LNCAP (cell line): Measurements from ENCODE around the gene PDE4D.

ENCODE experiments used
- TF ChIP-seq, protein P1 (sequence below): fragments of 450-650 bp; IDR thresholded peaks from 2 replicates; pipeline ENCODE4 v1.5.1; 2017; ENCODE audit warnings: mild to moderate bottlenecking

Gene PDE4D

DNA sequence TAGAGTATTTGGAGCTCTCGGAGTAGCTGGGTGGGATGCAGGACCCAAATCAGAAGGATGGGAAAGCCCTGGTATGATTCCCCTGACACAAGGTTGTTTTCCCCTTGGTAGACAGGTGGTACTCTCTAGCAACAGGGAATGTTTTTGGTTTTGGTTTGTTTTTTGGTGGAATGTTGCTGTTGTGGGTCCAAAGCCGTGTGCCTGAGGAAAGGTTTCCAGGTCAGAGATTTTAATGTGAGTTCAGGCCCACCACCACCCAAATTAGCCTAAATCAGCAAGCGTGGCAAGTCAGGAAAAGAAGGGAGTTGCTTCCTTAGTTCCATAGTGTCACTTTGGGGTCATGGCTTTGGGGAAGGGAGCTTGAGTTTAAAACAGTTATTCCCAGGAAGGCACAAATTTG lies 925.2 kb downstream of the PDE4D start:
- TF ChIP-seq, protein P1, sequence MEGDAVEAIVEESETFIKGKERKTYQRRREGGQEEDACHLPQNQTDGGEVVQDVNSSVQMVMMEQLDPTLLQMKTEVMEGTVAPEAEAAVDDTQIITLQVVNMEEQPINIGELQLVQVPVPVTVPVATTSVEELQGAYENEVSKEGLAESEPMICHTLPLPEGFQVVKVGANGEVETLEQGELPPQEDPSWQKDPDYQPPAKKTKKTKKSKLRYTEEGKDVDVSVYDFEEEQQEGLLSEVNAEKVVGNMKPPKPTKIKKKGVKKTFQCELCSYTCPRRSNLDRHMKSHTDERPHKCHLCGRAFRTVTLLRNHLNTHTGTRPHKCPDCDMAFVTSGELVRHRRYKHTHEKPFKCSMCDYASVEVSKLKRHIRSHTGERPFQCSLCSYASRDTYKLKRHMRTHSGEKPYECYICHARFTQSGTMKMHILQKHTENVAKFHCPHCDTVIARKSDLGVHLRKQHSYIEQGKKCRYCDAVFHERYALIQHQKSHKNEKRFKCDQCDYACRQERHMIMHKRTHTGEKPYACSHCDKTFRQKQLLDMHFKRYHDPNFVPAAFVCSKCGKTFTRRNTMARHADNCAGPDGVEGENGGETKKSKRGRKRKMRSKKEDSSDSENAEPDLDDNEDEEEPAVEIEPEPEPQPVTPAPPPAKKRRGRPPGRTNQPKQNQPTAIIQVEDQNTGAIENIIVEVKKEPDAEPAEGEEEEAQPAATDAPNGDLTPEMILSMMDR = no peak

DNA sequence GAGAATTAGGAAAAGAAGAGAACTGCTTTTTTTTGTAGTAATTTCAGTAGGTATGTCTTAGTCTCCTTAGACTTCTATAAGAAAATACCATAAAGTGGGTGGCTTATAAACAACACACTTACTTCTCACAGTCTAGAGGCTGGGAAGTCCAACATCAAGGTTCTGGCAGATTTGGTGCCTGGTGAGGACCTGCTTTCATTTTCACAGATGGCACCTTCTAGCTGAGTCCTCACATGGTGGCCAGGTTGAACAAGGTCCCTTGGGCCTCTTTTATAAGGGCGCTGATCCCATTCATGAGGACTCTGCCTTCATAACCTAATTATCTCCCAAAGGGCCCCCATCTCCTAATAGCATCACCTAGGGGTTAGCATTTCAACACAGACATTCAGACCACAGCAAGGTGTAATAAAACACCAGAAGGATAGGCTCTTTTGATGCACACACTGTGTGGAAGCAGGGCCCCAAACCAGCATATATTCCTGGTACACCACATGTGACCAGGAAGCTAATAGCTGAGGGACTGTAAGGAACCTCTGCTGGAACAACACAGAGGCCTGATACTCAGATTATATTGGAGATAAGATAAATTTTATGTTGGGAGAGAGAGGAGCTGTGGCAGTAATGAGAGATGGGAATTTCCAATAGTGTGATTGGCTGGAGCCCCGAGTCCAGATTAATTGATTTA lies 925.8 kb downstream of the PDE4D start:
- TF ChIP-seq, protein P1 = no peak

DNA sequence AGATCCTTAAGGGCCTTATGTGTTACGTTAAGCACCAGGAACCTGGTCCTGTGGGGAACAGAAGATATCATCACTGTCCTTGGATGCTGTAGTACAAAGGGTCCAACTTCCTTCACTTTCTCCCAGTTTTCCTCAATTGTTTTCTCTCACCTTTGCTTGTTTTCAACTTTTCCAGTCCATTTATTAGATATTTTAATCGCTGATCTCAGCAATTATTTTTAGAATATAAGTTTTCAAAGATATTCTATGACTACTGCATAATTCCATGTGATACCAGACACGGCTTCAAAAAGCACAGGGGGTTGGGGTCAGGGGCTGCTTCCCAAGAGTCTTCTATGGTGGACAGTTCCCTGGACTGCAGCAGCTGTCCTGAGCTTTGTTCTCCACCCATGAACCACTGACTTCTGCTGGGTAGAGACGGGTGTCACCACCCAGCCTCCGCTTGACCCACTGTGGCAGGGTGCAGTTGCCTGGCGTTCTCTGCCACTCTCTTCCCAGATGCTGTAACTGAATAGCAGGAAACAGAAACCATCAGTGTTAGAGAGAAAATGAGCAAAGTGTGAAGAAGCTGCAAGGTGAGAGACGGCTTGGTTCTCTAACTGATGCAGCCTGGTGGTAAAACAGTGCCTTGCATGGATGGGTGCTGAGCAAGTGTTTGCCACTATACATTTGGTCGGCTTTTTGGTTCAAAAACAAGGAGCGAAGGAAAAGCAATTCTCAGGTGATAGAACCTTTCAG lies 927.7 kb downstream of the PDE4D start:
- TF ChIP-seq, protein P1 = no peak

DNA sequence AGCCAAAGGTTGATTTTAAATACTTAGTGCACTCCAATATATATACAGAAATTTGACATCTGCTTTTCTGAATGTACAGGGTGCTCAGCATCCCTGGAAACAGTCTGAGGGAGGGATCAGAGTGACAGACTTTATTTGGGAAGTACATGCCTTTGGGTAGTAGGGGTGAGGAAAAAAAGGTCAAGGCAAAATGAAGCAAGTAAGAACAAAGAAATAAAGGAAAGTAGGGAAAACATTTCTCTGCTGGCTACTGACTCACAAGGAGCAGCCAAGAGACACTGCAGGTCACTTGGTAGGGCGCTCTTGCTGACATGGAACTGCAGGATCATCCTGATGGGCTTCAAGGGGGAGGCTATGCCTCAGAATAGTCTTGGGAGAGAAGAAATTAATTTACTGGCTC lies 929.7 kb downstream of the PDE4D start:
- TF ChIP-seq, protein P1 = no peak

DNA sequence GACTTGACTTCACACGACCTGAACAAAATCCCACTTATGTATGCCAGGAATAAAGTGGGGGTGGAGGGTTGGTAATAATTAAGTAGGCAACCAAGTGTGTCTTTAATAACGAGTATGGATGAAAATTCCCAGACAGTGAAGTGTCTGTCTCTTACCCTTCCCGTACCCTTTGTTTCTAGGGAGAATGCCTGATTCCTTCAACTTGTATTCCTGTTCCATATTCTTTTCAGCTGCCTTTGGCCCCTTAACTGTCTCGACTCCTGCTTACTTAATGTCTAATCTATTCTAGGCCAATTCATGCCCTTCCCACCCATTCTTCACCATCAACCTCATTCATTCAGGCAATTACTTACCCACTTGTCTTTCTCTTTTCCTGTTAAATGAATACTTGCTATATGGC lies 930.2 kb downstream of the PDE4D start:
- TF ChIP-seq, protein P1 = no peak

DNA sequence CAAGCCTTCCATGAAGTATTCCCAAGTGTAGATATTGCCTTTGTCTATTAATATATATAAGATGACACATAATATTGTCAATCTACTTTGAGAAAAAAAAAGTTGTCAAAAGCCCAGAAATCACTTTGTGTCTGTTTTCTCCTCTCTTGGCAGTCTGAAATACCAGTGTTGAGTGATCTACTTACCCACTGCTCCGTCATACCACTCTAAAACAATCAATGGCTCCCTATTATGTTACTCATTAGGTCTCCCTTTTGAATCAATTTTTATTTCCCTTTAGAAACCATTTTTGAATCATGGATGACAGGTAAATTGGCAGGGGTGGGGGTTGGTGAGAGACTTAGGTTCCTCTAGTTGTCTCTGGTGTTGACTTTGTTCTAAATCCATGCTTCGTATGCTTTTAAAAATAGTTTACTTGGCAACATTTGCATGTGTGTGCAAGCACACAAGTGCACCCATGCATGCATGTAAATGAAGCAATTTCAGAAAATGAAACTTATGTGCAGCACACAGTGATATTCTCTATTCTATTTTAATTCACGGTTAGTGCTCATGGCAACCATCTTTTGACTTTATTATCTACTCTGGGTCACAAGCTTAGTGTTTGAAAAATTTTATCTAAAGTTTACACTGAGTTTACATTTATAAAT lies 931.8 kb downstream of the PDE4D start:
- TF ChIP-seq, protein P1 = no peak

DNA sequence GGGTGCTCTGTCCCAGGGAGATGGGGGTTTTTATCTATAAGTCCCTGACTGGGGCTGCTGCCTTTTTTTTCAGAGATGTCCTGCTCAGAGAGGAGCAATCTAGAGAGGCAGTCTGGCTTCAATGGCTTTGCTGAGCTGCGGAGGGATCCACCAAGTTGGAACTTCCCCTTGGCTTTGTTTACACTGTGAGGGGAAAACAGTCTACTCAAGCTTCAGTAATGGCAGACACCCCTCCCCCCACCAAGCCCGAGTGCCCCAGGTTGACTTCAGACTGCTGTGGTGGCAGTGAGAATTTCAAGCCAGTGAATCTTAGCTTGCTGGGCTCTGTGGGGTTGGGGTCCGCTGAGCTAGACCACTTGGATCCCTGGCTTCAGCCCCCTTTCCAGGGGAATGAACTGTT lies 934.8 kb downstream of the PDE4D start:
- TF ChIP-seq, protein P1 = no peak
